ENCODE results near the gene RNF217.

GRCh38 chr6:125138083-125138482 is 175.8 kb downstream of the RNF217 start:
- TF ChIP-seq POLR2AphosphoS5 (IDR thresholded peaks at IDR 0.05; ENCODE audit: low read depth, low read length), result no peak
- no peak for TF ChIP-seq POLR2A (IDR thresholded peaks at IDR 0.05; ENCODE audit: low read depth, low read length)
- no peak for TF ChIP-seq TAF1 (IDR thresholded peaks at IDR 0.05; ENCODE audit: borderline replicate concordance, low read depth, low read length)

Data from GM12892 (cell line).